Activated effector memory CD4-positive, alpha-beta T cell treated with Interleukin-2 at 50 U/mL for 16 hours (primary cell): Measurements from ENCODE around the gene FAM110C.
"Not testable (repeated sequence)": the region's sequence is repeated elsewhere in the genome, so short reads cannot be mapped to it uniquely, and the experiment has no call there.

Experiments used
- DNase-seq: peaks from one replicate; pipeline ENCODE4 v3.0.0-alpha.2; 2020

FAM110C gene

GRCh38 chr2:46471-47345, at the start of gene FAM110C:
Gene FAM110C (minus strand): TSS chr2:46505. CDS start chr2:46385, 120 bp downstream.
- DNase-seq = peak; percentile 29

GRCh38 chr2:92326-92725, 46.0 kb upstream of the FAM110C start:
- no peak for DNase-seq

GRCh38 chr2:90645-91312, 44.5 kb upstream of the FAM110C start:
- no peak for DNase-seq

GRCh38 chr2:85761-86160, 39.5 kb upstream of the FAM110C start:
- no peak for DNase-seq

GRCh38 chr2:84121-84520, 37.8 kb upstream of the FAM110C start:
- DNase-seq = no peak

- no peak for DNase-seq
These were observed 34.8 kb upstream of the FAM110C start for GRCh38 chr2:80971-81736.

- no peak for DNase-seq
These were observed 34.1 kb upstream of the FAM110C start for GRCh38 chr2:80378-80777.

- DNase-seq = no peak
These were observed 25.2 kb upstream of the FAM110C start for GRCh38 chr2:71309-72035.

GRCh38 chr2:69366-70344, 23.4 kb upstream of the FAM110C start:
- no peak for DNase-seq

GRCh38 chr2:68637-69036, 22.3 kb upstream of the FAM110C start:
- DNase-seq = not testable (repeated sequence)

- no peak for DNase-seq
These were observed 20.5 kb upstream of the FAM110C start for GRCh38 chr2:66853-67252.

GRCh38 chr2:65121-65520, 18.8 kb upstream of the FAM110C start:
- DNase-seq = no peak

- DNase-seq = no peak
These were observed 9.5 kb upstream of the FAM110C start for GRCh38 chr2:55587-56448.

- DNase-seq = no peak
These were observed 5.3 kb upstream of the FAM110C start for GRCh38 chr2:51613-52012.

GRCh38 chr2:47737-48136, 1.4 kb upstream of the FAM110C start:
- no peak for DNase-seq

GRCh38 chr2:47346-47725, 1.0 kb upstream of the FAM110C start:
- DNase-seq = no peak

GRCh38 chr2:46131-46470, 204 bp downstream of the FAM110C start:
- no peak for DNase-seq

GRCh38 chr2:45342-46130, 769 bp downstream of the FAM110C start:
- no peak for DNase-seq

GRCh38 chr2:44748-45341, 1.5 kb downstream of the FAM110C start:
- no peak for DNase-seq

GRCh38 chr2:42788-43187, 3.5 kb downstream of the FAM110C start:
- DNase-seq = no peak
